ENCODE data around the gene MGMT. TPM values are rescaled to one million over a fixed set of nuclear protein-coding genes. Genes with fewer than 3 reads are reported as not detected.

The MGMT gene
- total and polyA plus RNA-seq, 4 donors: 28.2 to 79.1 (median 46.0) TPM

GRCh38 chr10:129465796-129466702 lies 992 bp upstream of the MGMT start:
- Histone ChIP-seq H3K9ac (ENCODE audit: low read depth in 1 of 2, low read length in 2 of 2) (no peak overlapping the region), H3K9me3 (ENCODE audit: control insufficient read depth in 4 of 4, low read length in 3 of 4) (no peaks in the 10 kb centered on the region), H3K36me3 (ENCODE audit: control insufficient read depth in 4 of 4, insufficient read depth in 3 of 4, low read depth in 1 of 4, low read length in 3 of 4) (no peaks in the 10 kb centered on the region), H3K27ac (ENCODE audit: low read depth in 1 of 2, low read length in 2 of 2) (peak overlapping the region; percentile 40 to 75), H3K27me3 (ENCODE audit: control insufficient read depth in 4 of 4, insufficient read depth in 4 of 4, low read length in 3 of 4) (no peaks in the 10 kb centered on the region), H3K4me1 (ENCODE audit: control insufficient read depth in 4 of 4, insufficient read depth in 4 of 4, low read length in 3 of 4) (peaks cover 15 to 41% (median 32%) of the 10 kb centered on the region in 4 donors), H3K4me3 (ENCODE audit: low read depth in 1 of 3, low read length in 3 of 3) (peak overlapping the region; percentile 56 to 81 (median 77))
- TF ChIP-seq HNF4A (conservative IDR thresholded peaks at IDR 0.05): no peak
- TF ChIP-seq, protein P1, sequence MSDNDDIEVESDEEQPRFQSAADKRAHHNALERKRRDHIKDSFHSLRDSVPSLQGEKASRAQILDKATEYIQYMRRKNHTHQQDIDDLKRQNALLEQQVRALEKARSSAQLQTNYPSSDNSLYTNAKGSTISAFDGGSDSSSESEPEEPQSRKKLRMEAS (IDR thresholded peaks at IDR 0.05): no peak
- TF ChIP-seq FOXA2 (IDR thresholded peaks at IDR 0.05): no peak
- DNase-seq (ENCODE audit: low spot score): no peak
- 81% methylated on average over 21 of the region's 21 CpGs for WGBS

- H3K36me3 ChIP-seq (ENCODE audit: control insufficient read depth in 4 of 4, insufficient read depth in 3 of 4, low read depth in 1 of 4, low read length in 3 of 4): peaks cover 0 to 6% (median 0%) of the 10 kb centered on the region in 4 donors
Observed at GRCh38 chr10:129467359-129468064, 471 bp downstream of the MGMT start.

More at GRCh38 chr10:129467359-129468064, 471 bp downstream of the MGMT start:
- Histone ChIP-seq H3K4me1 (ENCODE audit: control insufficient read depth in 4 of 4, insufficient read depth in 4 of 4, low read length in 3 of 4) (peaks cover 18 to 51% (median 40%) of the 10 kb centered on the region in 4 donors), H3K9ac (ENCODE audit: low read depth in 1 of 2, low read length in 2 of 2) (peak overlapping the region; percentile 48 to 57), H3K4me3 (ENCODE audit: low read depth in 1 of 3, low read length in 3 of 3) (peak overlapping the region; percentile 74 to 83 (median 81)), H3K9me3 (ENCODE audit: control insufficient read depth in 4 of 4, low read length in 3 of 4) (no peaks in the 10 kb centered on the region), H3K27me3 (ENCODE audit: control insufficient read depth in 4 of 4, insufficient read depth in 4 of 4, low read length in 3 of 4) (no peaks in the 10 kb centered on the region), H3K27ac (ENCODE audit: low read depth in 1 of 2, low read length in 2 of 2) (peak overlapping the region; percentile 70 to 86)
- 12% methylated on average over 25 of the region's 25 CpGs for WGBS
- DNase-seq (ENCODE audit: low spot score): no peak
- TF ChIP-seq, protein P2, sequence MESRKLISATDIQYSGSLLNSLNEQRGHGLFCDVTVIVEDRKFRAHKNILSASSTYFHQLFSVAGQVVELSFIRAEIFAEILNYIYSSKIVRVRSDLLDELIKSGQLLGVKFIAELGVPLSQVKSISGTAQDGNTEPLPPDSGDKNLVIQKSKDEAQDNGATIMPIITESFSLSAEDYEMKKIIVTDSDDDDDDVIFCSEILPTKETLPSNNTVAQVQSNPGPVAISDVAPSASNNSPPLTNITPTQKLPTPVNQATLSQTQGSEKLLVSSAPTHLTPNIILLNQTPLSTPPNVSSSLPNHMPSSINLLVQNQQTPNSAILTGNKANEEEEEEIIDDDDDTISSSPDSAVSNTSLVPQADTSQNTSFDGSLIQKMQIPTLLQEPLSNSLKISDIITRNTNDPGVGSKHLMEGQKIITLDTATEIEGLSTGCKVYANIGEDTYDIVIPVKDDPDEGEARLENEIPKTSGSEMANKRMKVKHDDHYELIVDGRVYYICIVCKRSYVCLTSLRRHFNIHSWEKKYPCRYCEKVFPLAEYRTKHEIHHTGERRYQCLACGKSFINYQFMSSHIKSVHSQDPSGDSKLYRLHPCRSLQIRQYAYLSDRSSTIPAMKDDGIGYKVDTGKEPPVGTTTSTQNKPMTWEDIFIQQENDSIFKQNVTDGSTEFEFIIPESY (IDR thresholded peaks at IDR 0.05): peak; percentile 66
- TF ChIP-seq NR2F2 (IDR thresholded peaks at IDR 0.05): no peak
- no peak for TF ChIP-seq GABPA (IDR thresholded peaks at IDR 0.05 in 1 of 2, conservative IDR thresholded peaks at IDR 0.05 in 1 of 2)
- TF ChIP-seq, protein P1 (IDR thresholded peaks at IDR 0.05): peak; percentile 74
- peak; percentile 80 for TF ChIP-seq SP1 (IDR thresholded peaks at IDR 0.05)
- TF ChIP-seq FOXA1 (IDR thresholded peaks at IDR 0.05): no peak
- TF ChIP-seq JUND (IDR thresholded peaks at IDR 0.05): peak; percentile 93 to 95
- no peak for TF ChIP-seq CTCF (IDR thresholded peaks at IDR 0.05; ENCODE audit: low read depth, low read length, missing input control)
- TF ChIP-seq RAD21 (IDR thresholded peaks at IDR 0.05): peak; percentile 59 to 68
- TF ChIP-seq REST (IDR thresholded peaks at IDR 0.05): peak; percentile 6
- TF ChIP-seq HNF4A (conservative IDR thresholded peaks at IDR 0.05): peak; percentile 92 to 96
- TF ChIP-seq HNF4G (IDR thresholded peaks at IDR 0.05): peak; percentile 94
- TF ChIP-seq, protein P3, sequence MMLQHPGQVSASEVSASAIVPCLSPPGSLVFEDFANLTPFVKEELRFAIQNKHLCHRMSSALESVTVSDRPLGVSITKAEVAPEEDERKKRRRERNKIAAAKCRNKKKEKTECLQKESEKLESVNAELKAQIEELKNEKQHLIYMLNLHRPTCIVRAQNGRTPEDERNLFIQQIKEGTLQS (IDR thresholded peaks at IDR 0.05): peak; percentile 78
- TF ChIP-seq YY1 (IDR thresholded peaks at IDR 0.05): peak; percentile 57
- TF ChIP-seq FOXA2 (IDR thresholded peaks at IDR 0.05): peak; percentile 45
- peak; percentile 27 for TF ChIP-seq TAF1 (conservative IDR thresholded peaks at IDR 0.05)
- TF ChIP-seq RXRA (IDR thresholded peaks at IDR 0.05): peak; percentile 78 to 82
- no peak for TF ChIP-seq EGR1 (IDR thresholded peaks at IDR 0.05; ENCODE audit: low read depth in 2 of 2)

Measured in liver (tissue), 9 donors.